ENCODE results near the gene CCDC47.
"Not testable (repeated sequence)": the region's sequence is repeated elsewhere in the genome, so short reads cannot be mapped to it uniquely, and the experiment has no call there.

The CCDC47 gene

DNA sequence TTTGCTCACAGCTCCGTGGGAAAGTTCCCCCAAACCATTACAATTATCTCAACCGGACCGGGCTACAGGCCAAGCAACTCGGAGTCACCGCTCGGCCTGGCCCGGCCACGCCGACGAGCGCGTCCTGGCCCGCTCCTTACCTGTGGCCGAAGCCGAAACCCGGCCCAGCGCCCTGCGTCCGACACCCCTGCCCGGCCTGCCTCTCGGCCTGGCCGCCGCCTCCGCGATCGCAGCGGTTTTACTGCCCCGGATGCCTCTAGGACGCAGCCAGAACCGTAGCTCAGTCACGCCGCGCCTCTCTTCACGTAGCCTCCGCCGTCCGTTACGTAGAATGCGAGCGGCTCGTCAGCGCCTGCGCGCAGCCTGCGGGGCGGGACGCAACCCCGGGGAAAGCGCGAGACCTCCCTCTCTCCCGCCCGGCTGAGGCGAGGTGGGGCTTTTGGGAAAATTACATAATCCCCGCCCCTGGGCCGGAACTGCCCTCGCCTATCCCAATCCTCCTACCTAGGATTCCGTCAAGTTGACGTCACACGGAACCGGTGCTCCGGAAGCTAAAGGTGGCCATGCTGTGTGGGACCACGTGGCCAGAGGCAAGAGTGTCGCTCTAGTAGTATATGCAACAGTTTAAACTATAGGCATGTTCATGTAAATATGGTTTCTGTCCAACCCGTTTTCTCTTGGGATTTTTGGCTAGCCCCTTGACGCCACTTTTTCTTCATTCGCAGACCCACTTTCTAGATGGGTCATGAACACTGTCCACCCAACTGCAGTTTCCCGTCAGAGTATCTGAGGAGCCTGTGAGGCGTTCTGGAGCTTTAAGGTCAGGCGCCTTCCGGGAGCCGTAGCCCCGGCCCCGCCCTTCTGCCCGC, at the start of gene CCDC47:
TSS of gene CCDC47 (minus strand) at position 326 of the 869 bp plus-strand sequence. CDS start 7,422 bp downstream, outside the sequence.
- peak; percentile 100 for DNase-seq (ENCODE audit: low spot score)

DNA sequence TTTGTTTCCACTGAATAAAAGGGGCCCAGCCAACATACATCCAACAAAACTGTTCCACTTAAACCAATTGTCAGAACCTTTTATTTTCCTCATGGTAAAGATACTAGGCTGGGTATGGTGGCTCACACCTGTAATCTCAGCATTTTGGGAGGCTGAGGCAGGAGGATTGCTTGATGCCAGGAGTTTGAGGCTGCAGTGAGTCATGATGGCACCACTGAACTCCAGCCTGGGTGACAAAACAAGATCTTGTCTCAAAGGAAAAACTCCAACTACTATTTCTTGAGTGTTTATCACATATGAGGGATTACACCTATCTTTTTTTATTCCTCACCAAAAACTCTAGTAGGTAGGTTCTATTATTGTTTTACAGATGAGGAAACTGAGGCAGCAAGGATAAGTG, 49.1 kb upstream of the CCDC47 start:
- DNase-seq (ENCODE audit: low spot score): no peak

GRCh38 chr17:63821804-63822203, 48.4 kb upstream of the CCDC47 start:
- DNase-seq (ENCODE audit: low spot score): no peak

- DNase-seq (ENCODE audit: low spot score): no peak
Observed at GRCh38 chr17:63820963-63821561, 47.7 kb upstream of the CCDC47 start.

- no peak for DNase-seq (ENCODE audit: low spot score)
Observed at GRCh38 chr17:63819585-63820537, 46.5 kb upstream of the CCDC47 start.

- no peak for DNase-seq (ENCODE audit: low spot score)
Observed at GRCh38 chr17:63819131-63819530, 45.7 kb upstream of the CCDC47 start.

DNA sequence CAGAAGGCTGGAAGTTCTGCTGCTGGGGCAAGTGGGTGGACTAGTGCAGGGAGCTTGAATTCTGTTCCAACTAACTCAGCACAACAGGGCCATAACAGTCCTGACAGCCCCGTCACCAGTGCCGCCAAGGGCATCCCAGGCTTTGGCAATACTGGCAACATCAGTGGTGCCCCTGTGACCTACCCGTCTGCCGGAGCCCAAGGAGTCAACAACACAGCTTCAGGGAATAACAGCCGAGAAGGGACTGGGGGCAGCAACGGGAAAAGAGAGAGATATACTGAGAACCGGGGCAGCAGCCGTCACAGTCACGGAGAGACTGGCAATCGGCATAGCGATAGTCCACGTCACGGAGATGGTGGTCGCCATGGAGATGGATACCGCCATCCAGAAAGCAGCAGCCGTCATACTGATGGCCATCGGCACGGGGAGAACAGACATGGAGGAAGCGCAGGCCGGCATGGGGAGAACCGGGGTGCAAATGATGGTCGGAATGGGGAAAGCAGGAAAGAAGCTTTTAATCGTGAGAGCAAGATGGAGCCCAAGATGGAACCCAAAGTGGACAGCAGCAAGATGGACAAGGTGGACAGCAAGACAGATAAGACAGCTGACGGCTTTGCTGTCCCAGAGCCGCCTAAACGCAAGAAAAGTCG, 44.5 kb upstream of the CCDC47 start:
- DNase-seq (ENCODE audit: low spot score): no peak

DNA sequence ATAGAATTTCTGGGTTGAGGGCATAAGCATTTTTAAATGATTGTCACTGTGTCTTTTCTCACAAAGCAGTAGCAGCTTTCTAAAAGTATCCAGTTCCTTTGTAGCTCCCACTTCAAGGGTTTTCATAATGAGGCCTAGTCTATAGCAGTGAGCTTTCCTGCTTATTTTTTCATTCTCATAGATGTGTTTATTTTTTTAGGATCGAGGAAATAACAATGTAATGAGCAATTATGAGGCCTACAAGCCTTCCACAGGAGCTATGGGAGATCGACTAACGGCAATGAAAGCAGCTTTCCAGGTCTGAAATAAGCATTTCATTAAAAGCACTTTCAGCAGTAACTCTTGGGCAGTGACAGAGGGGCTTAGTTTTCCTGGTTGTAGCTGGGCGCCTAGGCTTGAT, 43.3 kb upstream of the CCDC47 start:
- DNase-seq (ENCODE audit: low spot score): peak; percentile 22

- no peak for DNase-seq (ENCODE audit: low spot score)
Observed at GRCh38 chr17:63816123-63816522, 42.7 kb upstream of the CCDC47 start.

- no peak for DNase-seq (ENCODE audit: low spot score)
Observed at GRCh38 chr17:63809970-63810369, 36.6 kb upstream of the CCDC47 start.

DNA sequence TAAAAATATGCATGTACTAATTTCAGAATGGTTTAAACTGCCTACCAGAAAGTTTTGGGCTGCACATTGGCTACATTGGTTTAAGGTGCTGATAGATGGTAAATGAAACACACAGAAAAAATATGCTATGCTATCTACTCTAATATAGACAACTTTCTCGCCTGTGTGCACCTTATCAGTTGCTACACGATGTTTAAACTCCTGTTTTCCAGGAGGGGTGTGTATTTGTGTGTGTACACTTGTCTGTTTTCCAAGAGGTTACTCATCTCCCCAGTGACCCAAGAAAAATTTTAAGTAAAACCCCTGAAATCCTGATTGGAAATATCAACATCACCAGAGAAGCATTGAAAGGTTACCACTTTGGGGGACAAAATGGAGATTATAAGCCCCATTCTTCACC, 32.2 kb upstream of the CCDC47 start:
- DNase-seq (ENCODE audit: low spot score): no peak

GRCh38 chr17:63804328-63804727, 30.9 kb upstream of the CCDC47 start:
- DNase-seq (ENCODE audit: low spot score): no peak

DNA sequence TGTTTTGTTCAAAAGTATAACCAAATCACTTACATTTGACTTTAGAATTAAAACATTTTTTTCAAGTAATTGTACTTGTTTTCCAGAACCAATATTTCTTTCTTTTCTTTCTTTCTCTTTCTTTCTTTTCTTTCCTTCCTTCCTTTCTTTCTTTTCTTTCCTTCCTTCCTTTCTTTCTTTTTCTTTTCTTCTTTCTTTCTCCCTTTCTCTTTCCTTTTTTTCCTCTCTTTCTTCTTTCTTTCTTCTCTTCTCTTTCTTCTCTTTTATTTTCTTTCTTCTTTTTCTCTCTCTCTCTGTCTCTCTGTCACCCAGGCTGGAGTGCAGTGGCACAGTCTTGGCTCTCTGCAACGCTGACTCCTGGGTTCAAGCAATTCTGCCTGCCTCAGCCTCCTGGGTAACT, 27.4 kb upstream of the CCDC47 start:
- no peak for DNase-seq (ENCODE audit: low spot score)

GRCh38 chr17:63798572-63799106, 25.2 kb upstream of the CCDC47 start:
- DNase-seq (ENCODE audit: low spot score): no peak

- DNase-seq (ENCODE audit: low spot score): not testable (repeated sequence)
Observed at GRCh38 chr17:63796375-63796774, 23.0 kb upstream of the CCDC47 start.

DNA sequence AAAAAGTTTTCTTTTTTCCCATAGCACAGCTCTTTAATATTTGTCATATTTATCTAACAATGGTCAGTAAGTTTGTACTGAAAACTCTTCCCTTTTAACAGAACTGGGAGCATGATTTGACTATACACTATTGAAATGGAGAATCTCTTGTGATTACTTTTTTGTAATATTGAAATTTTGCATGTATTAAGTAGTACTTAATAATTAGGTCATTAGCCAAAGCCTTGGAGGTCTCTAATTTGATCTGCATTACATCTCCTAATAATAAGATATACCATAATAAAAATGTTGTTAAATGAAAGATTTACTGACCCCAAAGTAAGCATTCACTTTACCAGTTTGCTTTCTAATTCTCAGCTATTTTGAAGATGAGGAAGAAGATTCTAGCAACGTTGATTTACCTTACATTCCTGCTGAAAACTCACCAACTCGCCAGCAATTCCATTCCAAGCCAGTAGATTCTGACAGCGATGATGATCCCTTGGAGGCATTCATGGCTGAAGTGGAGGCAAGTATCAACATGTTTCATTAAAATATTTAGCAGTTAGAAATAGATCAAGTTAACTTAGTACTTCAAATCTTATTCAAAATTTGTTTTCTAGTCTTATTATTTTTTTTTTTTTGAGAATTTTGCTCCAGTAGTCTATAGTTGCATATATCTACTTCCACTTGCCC, 18.8 kb upstream of the CCDC47 start:
- DNase-seq (ENCODE audit: low spot score): no peak

DNA sequence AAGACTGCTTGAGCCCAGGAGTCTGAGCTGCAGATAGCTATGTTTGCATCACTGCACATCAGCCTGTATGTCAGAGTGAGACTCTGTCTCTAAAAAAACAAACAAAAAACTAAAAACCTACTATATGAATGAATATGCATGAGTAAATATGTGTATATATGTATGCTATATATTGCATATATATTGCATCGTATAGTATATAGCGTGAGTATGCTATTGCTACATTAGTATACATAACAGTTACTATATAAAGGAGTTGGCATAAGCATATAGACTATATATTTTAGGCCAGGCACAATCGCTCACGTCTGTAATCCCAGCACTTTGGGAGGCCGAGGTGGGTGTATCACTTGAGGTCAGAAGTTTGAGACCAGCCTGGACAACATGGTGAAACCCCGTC, 16.7 kb upstream of the CCDC47 start:
- no peak for DNase-seq (ENCODE audit: low spot score)

DNA sequence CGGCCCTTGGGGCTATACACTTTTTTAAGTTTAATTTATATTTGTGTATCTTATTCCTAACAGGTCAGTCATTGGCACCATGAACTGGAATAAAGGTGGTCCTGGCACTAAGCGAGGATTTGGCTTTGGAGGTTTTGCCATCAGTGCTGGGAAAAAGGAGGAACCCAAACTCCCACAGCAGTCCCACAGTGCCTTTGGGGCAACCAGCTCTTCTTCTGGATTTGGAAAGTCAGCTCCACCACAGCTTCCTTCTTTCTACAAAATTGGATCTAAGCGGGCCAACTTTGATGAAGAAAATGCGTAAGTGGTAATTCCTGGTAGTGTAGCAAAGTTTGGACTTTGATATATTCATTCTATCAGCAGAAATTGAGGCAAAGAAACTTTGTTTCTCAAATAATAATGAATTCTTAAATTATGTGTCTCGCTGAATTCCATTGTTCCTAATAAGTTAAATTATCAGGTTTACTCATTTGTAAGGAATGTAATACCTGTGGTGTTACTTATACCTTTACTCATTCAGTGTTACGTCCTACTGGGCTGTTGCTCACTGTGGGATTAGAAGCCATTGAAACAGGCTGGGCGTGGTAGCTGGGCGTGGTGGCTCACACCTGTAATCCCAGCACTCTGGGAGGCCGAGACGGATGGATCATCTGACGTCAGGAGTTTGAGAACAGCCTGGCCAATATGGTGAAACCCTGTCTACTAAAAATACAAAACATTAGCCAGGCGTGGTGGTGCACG, 13.7 kb upstream of the CCDC47 start:
- DNase-seq (ENCODE audit: low spot score): no peak

GRCh38 chr17:63786117-63786516, 12.7 kb upstream of the CCDC47 start:
- no peak for DNase-seq (ENCODE audit: low spot score)

GRCh38 chr17:63785556-63785955, 12.2 kb upstream of the CCDC47 start:
- DNase-seq (ENCODE audit: low spot score): peak; percentile 63
